Activated CD4-positive, CD25-positive, alpha-beta regulatory T cell treated with anti-CD3 and anti-CD28 coated beads, Interleukin-2, amount 50 U/mL, for 72 hours (primary cell): ENCODE measurements around the gene PIGQ.
A peak's percentile ranks its signal among the peaks of the same experiment; 100 is the strongest.

Experiments used
- DNase-seq: peaks from one replicate; pipeline ENCODE4 v3.0.0; 2021

The PIGQ gene

GRCh38 chr16:534856-535445, 34.8 kb upstream of the PIGQ start:
- no peak for DNase-seq

GRCh38 chr16:535446-536405, 34.0 kb upstream of the PIGQ start:
- no peak for DNase-seq

GRCh38 chr16:536746-537145, 33.0 kb upstream of the PIGQ start:
- DNase-seq = no peak

GRCh38 chr16:537415-538335, 32.1 kb upstream of the PIGQ start:
- no peak for DNase-seq

GRCh38 chr16:539901-540530, 29.8 kb upstream of the PIGQ start:
- DNase-seq = no peak

GRCh38 chr16:540645-541340, 29.0 kb upstream of the PIGQ start:
- DNase-seq = no peak

- DNase-seq = no peak
Observed at GRCh38 chr16:543301-544164, 26.2 kb upstream of the PIGQ start.

GRCh38 chr16:544517-544916, 25.3 kb upstream of the PIGQ start:
- no peak for DNase-seq

- DNase-seq = peak; percentile 49
Observed at GRCh38 chr16:546909-547770, 22.6 kb upstream of the PIGQ start.

- DNase-seq = no peak
Observed at GRCh38 chr16:548586-548985, 21.2 kb upstream of the PIGQ start.

- no peak for DNase-seq
Observed at GRCh38 chr16:549544-550263, 20.1 kb upstream of the PIGQ start.

GRCh38 chr16:551210-551609, 18.6 kb upstream of the PIGQ start:
- no peak for DNase-seq

- no peak for DNase-seq
Observed at GRCh38 chr16:552171-552570, 17.6 kb upstream of the PIGQ start.

- no peak for DNase-seq
Observed at GRCh38 chr16:553601-554296, 16.0 kb upstream of the PIGQ start.

- DNase-seq = no peak
Observed at GRCh38 chr16:554297-554621, 15.5 kb upstream of the PIGQ start.

GRCh38 chr16:554640-555365, 15.0 kb upstream of the PIGQ start:
- no peak for DNase-seq

GRCh38 chr16:555528-556473, 14.0 kb upstream of the PIGQ start:
- DNase-seq = no peak
